HL-60 (cell line): ENCODE measurements around the gene ANKS1B.

ENCODE experiments used
- DNase-seq, 2 experiments: peaks; one replicate each; pipeline ENCODE4 v3.0.0-alpha.2; 2010 to 2020; ENCODE audit warnings: low read depth in 1 of 2, low spot score in 1 of 2
- H3K27ac ChIP-seq: fragments of 250-450 bp; sonication (Bioruptor Pico); replicated peaks from 2 replicates; pipeline ENCODE4 v1.5.1; 2020; ENCODE audit warnings: mild to moderate bottlenecking, moderate library complexity
- H3K27me3 ChIP-seq: fragments of 250-450 bp; sonication (Bioruptor Pico); 2 replicates; pipeline ENCODE4 v1.5.1; 2021; ENCODE audit warnings: mild to moderate bottlenecking, moderate library complexity; ENCODE audit not compliant: insufficient read depth, poor library complexity, severe bottlenecking
- H3K4me3 ChIP-seq: replicated peaks from 2 replicates; pipeline ENCODE4 v1.5.1; 2011; ENCODE audit warnings: mild to moderate bottlenecking, control low read depth, low read length; ENCODE audit not compliant: insufficient read depth
- GABPA ChIP-seq: IDR thresholded peaks from 2 replicates; pipeline ENCODE4 v1.6.1; 2012; ENCODE audit warnings: low read depth
- POLR2AphosphoS5 ChIP-seq: IDR thresholded peaks from 2 replicates; pipeline ENCODE4 v1.6.1; 2012; ENCODE audit warnings: low read depth
- SPI1 ChIP-seq: IDR thresholded peaks from 2 replicates; pipeline ENCODE4 v1.6.1; 2012; ENCODE audit warnings: low read depth, mild to moderate bottlenecking, borderline replicate concordance
- TF ChIP-seq, protein P1 (sequence below): IDR thresholded peaks from one replicate; pipeline ENCODE4 v1.5.1; 2011; ENCODE audit warnings: low read length, control low read depth, inconsistent platforms; ENCODE audit not compliant: insufficient read depth
- TF ChIP-seq, protein P2 (sequence below): IDR thresholded peaks from 2 replicates; pipeline ENCODE4 v1.6.1; 2012; ENCODE audit warnings: low read depth; ENCODE audit not compliant: insufficient replicate concordance

The ANKS1B gene

DNA sequence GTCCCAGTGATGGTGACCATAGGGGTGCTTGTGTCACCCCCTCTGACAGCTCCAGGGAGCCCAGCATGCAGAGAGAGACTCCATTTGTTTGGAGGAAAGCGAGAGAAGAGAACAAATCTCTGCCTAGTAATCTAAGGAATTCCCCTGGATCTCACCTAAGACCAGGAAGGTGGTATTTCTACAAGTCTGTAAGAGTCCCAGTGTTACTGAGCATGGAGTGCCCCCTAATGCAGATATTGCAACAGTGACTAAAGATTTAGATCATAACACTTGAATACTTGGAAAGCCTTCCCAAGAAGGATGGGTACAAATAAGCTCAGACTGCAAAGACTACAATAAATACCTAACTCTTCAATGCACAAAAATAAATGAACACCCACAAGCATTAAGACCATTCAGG, 697.6 kb downstream of the ANKS1B start:
- Histone ChIP-seq H3K27me3 (no peaks in the 10 kb centered on the region), H3K27ac (no peak overlapping the region), H3K4me3 (no peak overlapping the region)
- TF ChIP-seq POLR2AphosphoS5 (no peak), GABPA (no peak), SPI1 (no peak)
- TF ChIP-seq, protein P1, sequence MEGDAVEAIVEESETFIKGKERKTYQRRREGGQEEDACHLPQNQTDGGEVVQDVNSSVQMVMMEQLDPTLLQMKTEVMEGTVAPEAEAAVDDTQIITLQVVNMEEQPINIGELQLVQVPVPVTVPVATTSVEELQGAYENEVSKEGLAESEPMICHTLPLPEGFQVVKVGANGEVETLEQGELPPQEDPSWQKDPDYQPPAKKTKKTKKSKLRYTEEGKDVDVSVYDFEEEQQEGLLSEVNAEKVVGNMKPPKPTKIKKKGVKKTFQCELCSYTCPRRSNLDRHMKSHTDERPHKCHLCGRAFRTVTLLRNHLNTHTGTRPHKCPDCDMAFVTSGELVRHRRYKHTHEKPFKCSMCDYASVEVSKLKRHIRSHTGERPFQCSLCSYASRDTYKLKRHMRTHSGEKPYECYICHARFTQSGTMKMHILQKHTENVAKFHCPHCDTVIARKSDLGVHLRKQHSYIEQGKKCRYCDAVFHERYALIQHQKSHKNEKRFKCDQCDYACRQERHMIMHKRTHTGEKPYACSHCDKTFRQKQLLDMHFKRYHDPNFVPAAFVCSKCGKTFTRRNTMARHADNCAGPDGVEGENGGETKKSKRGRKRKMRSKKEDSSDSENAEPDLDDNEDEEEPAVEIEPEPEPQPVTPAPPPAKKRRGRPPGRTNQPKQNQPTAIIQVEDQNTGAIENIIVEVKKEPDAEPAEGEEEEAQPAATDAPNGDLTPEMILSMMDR, result no peak
- TF ChIP-seq, protein P2, sequence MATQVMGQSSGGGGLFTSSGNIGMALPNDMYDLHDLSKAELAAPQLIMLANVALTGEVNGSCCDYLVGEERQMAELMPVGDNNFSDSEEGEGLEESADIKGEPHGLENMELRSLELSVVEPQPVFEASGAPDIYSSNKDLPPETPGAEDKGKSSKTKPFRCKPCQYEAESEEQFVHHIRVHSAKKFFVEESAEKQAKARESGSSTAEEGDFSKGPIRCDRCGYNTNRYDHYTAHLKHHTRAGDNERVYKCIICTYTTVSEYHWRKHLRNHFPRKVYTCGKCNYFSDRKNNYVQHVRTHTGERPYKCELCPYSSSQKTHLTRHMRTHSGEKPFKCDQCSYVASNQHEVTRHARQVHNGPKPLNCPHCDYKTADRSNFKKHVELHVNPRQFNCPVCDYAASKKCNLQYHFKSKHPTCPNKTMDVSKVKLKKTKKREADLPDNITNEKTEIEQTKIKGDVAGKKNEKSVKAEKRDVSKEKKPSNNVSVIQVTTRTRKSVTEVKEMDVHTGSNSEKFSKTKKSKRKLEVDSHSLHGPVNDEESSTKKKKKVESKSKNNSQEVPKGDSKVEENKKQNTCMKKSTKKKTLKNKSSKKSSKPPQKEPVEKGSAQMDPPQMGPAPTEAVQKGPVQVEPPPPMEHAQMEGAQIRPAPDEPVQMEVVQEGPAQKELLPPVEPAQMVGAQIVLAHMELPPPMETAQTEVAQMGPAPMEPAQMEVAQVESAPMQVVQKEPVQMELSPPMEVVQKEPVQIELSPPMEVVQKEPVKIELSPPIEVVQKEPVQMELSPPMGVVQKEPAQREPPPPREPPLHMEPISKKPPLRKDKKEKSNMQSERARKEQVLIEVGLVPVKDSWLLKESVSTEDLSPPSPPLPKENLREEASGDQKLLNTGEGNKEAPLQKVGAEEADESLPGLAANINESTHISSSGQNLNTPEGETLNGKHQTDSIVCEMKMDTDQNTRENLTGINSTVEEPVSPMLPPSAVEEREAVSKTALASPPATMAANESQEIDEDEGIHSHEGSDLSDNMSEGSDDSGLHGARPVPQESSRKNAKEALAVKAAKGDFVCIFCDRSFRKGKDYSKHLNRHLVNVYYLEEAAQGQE, result no peak
- no peak for DNase-seq

DNA sequence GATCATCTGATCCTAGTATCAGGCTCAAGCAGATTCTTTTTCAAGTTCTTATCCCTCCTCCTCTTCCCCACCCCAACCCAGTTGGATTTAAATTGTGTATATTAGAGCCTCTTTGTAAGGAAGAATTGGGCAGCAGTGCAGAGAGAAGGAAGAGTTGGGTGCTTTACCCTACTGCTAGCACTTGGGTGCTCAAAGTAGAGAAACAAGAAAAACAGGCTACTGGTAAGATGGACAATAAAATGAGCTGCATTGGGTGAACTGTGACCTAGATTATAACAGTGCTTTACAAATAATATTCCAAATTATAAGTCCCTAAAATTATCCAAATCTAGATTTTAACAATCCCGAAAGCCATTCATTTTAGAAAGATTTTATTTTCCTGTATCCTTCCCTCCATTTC, 700.6 kb downstream of the ANKS1B start:
- H3K27ac ChIP-seq, result no peak overlapping the region
- no peaks in the 10 kb centered on the region for H3K27me3 ChIP-seq
- TF ChIP-seq, protein P2, result no peak
- TF ChIP-seq, protein P1, result no peak
- TF ChIP-seq GABPA, result no peak
- DNase-seq, result no peak
- H3K4me3 ChIP-seq, result no peak overlapping the region

DNA sequence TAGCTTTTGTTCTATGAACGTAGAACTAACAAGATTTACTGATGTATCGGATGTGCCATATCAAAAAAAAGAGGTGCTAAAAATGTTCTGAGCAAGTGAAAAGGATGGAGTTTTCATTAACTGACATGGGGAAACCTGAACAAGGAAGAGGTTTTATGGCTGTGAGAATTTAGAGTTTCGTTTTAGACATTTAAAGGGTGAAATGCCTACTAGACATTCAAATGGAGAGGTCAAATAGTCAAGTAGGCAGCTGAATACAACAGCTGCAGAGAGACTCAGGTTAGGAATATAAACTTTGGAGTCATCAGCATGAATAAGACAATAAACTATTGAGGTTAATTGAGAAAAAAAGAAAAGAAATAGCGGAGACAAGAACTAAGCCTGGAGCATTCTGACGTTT, 702.1 kb downstream of the ANKS1B start:
- no peak for TF ChIP-seq GABPA
- TF ChIP-seq, protein P2, result no peak
- TF ChIP-seq SPI1, result no peak
- TF ChIP-seq, protein P1, result no peak
- TF ChIP-seq POLR2AphosphoS5, result no peak
- H3K4me3 ChIP-seq, result no peak overlapping the region
- no peak overlapping the region for H3K27ac ChIP-seq
- DNase-seq, result no peak
- no peaks in the 10 kb centered on the region for H3K27me3 ChIP-seq
